NCI-H1105 (cell line): Measurements from ENCODE around the gene WDR64.
A peak's percentile ranks its signal among the peaks of the same experiment; 100 is the strongest.

Source experiments
- DNase-seq: peaks from one replicate; lab custom pipeline; 2025; lab: John Stamatoyannopoulos, UW

WDR64 gene

GRCh38 chr1:241839369-241839979, 187.4 kb downstream of the WDR64 start:
- no peak for DNase-seq

DNA sequence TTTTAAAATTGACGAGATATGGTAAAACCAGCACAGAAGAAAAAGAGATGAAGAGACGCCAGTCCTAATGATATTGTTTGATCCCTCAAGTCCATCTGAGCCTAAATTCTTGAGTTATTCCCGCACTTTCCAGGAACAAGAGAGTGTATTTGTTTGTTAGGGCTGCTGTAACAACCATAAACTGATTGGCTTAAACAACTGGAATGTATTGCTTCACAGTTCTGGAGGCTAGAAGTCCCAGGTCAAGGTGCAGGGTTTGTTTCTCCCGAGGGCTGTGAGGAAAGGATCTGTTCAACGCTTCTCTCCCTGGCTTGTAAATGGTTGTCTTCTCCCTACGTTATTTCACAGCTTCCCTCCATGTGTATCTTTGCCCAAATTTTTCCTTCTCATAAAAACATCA, 188.1 kb downstream of the WDR64 start:
- DNase-seq, result no peak

- DNase-seq, result no peak
Observed at GRCh38 chr1:241841691-241842090, 189.6 kb downstream of the WDR64 start.

- DNase-seq, result no peak
Observed at GRCh38 chr1:241842565-241842964, 190.5 kb downstream of the WDR64 start.

DNA sequence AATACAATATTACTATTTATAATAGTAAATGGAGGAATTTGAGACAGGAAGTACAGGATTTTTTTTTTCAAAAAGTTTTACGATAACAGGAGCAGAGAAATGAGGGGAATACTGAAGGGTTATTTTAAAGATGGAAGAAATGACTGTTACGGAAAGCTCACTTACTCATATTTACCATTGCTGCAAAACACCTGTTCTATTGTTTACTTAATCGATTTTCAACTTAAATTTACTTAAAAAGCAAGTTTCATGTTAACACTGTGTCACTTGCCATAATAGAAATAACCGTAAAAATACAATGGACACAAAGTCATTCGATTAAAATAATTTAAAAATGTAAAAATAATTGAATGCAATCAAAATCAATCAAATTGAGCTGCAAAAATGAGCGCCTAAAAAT, 192.5 kb downstream of the WDR64 start:
- DNase-seq, result no peak

DNA sequence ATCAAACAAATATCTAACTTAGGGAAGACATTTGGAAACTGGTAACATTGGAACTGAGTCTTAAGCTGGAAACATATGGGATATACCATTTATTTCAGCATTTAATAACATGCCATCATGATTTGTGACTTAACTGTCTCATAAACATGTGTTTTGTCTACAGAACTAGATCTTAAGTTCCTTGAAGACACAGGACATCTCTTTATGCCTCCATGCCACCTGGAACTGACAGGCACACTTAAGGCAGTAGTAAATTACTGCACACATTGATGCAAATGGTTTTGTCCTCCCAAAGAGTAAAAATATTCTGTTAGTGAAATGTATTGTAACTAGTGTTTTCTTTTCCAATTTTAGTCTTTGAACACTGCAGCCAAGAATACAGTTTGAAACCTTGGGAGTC, 194.3 kb downstream of the WDR64 start:
- no peak for DNase-seq

GRCh38 chr1:241846862-241847539, 194.9 kb downstream of the WDR64 start:
- no peak for DNase-seq

DNA sequence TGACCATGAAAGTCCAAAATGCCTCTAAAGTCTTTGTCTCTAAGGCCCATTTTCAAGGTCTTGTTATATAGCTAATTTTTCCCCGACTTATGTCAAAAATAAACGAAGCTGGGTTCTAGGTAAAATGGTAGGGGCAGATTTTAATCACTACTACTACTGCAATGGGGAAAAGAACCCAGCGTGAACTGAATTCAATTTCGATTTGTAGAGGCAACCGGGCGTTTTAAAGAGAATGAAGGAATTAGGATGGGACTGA, 195.4 kb downstream of the WDR64 start:
- DNase-seq, result no peak

GRCh38 chr1:241847796-241848685, 196.0 kb downstream of the WDR64 start, which contains the start of gene EXO1:
Gene EXO1, plus strand, starts transcription at chr1:241848204. Its CDS starts 2,222 bp downstream, at chr1:241850426.
- DNase-seq, result peak; percentile 79

- no peak for DNase-seq
Observed at GRCh38 chr1:241848686-241849344, 196.7 kb downstream of the WDR64 start.

- no peak for DNase-seq
Observed at GRCh38 chr1:241849345-241849695, 197.2 kb downstream of the WDR64 start.
